Measurements from ENCODE around the gene REXO4.

The REXO4 gene

DNA sequence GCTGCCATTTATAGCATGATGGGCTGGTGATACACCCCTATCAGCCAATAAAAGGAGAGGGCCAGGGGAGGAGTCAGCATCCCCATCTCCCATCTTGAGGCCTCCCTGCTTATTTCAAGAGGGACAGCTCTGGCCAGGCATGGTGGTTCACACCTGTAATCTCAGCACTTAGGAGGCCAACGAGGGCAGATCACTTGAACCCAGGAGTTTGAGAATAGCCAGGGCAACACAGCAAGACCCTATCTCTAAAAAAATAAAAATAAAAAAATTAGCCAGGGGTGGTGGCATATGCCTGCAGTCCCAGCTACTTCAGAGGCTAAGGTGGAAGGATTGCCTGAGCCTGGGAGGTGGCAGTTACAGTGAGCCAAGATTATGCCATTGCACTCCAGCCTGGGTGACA is 9.8 kb downstream of the REXO4 start:
- Histone ChIP-seq H3K27ac (ENCODE audit: low read depth, low read length) (no peak overlapping the region), H3K9ac (ENCODE audit: low read length) (no peak overlapping the region), H3K4me3 (ENCODE audit: low read depth in 1 of 2, low read length in 2 of 2) (no peak overlapping the region), H3K27me3 (ENCODE audit: control insufficient read depth in 1 of 2, insufficient read depth in 2 of 2, low read length in 2 of 2) (no peaks in the 10 kb centered on the region), H3K4me1 (ENCODE audit: insufficient read depth, low read length) (no peaks in the 10 kb centered on the region), H3K9me3 (ENCODE audit: low read length) (no peaks in the 10 kb centered on the region), H3K36me3 (ENCODE audit: insufficient read depth, low read length) (peaks cover 67% of the 10 kb centered on the region)

DNA sequence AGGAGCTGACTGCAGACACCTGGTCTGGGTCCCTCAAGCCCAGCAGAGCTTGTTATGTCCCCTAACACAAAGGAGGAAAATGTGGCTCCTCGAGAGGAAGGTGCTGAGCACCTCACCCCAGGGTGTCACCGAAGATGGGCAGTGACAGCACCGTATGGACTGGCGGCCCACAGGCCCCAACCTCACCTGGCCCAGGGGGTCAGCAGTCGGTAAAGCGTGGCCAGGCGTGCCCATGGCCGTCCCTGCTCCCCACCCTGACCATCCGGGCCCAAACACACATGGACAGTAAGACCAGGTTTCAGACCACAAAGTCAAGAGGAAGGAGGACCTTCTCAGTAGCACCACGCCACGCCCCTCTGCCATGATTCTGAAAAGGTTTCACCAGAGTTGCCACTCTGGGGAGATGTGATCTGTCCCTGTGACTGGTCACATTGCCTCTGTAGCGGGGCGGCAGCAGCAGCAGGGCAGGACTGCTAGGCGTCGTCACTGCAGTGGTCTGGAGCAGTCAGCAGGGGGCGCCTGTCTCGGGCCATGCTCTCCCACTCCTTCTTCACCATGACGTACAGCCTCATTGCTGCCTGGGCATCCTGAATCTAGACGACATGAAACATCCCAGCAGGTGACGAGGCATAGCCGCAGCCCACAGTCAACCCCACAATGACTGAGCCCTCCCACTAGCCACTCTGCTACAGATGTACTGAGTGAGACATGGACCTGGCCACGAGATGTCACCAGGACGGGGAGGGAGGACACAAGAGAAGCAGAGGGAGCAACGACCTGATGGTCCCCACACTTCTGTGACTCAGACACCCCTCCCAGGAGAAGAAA is 11.1 kb downstream of the REXO4 start:
- H3K4me3 ChIP-seq (ENCODE audit: low read depth in 1 of 2, low read length in 2 of 2), result no peak overlapping the region
- H3K9me3 ChIP-seq (ENCODE audit: low read length), result no peaks in the 10 kb centered on the region
- H3K27ac ChIP-seq (ENCODE audit: low read depth, low read length), result no peak overlapping the region
- no peaks in the 10 kb centered on the region for H3K4me1 ChIP-seq (ENCODE audit: insufficient read depth, low read length)
- H3K9ac ChIP-seq (ENCODE audit: low read length), result no peak overlapping the region
- H3K36me3 ChIP-seq (ENCODE audit: insufficient read depth, low read length), result peaks cover 58% of the 10 kb centered on the region
- H3K27me3 ChIP-seq (ENCODE audit: control insufficient read depth in 1 of 2, insufficient read depth in 2 of 2, low read length in 2 of 2), result no peaks in the 10 kb centered on the region

DNA sequence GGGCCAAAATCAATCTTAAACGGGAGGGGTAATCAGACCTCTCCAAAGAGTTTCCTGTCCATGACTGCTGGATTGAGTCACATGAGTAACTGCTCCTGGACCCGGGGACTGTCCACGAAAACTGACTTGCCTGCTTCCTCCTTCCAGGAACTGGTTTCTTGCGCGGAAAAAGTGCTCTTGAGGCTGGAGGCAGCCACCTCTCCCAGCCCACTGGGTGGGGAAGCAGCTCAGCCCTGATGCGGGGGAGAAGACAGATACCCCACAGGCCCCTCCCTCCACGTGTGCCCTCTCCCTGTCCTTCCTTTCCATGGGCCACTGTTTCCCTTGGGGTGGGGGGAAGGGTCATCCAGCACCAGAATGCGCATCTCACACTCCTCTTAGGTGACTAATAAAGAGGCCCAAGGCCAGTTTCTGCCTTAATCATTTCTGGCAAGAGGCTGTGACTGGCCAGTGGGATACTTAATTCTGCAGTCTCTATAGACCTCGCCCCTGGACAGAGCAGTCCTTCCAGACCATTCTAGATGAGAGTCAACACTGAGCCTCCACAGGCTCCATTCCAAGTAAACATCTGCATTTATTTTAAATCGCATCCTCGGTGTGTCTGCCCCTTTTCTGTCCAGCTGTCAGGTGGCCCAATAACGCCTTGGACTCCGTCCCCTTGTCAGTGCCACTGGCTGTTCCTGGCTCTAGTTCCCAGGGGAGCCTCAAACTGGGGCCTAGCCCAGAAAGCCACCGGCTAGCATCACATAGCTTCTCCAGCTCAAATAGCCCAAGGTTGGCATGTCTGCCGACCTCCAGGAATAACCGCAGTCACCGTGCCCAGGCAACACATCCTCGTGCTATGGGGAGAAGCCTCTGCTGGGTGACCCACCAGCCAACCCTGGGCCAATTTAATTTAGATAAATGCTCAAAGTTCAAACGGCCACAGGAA is 12.0 kb downstream of the REXO4 start:
- H3K9ac ChIP-seq (ENCODE audit: low read length), result no peak overlapping the region
- no peak overlapping the region for H3K4me3 ChIP-seq (ENCODE audit: low read depth in 1 of 2, low read length in 2 of 2)
- H3K4me1 ChIP-seq (ENCODE audit: insufficient read depth, low read length), result no peaks in the 10 kb centered on the region
- no peak overlapping the region for H3K27ac ChIP-seq (ENCODE audit: low read depth, low read length)
- no peaks in the 10 kb centered on the region for H3K9me3 ChIP-seq (ENCODE audit: low read length)
- H3K36me3 ChIP-seq (ENCODE audit: insufficient read depth, low read length), result peaks cover 53% of the 10 kb centered on the region
- no peaks in the 10 kb centered on the region for H3K27me3 ChIP-seq (ENCODE audit: control insufficient read depth in 1 of 2, insufficient read depth in 2 of 2, low read length in 2 of 2)

DNA sequence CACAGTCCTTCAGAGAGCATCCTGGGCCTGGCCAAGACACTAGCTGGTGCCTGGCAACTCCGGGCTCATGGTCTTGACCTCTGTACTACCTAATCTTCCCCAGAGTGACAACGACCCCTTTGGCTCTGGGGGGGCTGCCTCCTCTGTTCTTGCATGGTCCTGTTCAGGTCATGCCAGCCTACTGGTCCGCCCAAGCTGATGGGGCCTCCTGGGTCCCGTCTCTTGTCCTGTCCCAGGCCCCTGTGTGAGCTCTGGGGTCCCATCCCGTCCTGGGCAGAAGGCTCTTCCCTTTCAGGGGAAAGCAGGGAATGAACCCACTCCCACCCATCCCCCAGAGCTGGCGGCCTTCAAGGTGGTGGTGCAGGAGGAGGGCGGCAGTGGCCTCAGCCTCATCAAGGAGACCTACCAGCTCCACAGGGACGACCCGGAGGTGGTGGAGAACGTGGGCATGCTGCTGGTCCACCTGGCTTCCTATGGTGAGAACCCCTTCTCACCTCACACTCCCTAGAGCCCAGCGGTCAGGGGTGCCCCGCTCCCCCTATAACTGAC is 13.3 kb downstream of the REXO4 start:
- Histone ChIP-seq H3K27ac (ENCODE audit: low read depth, low read length) (no peak overlapping the region), H3K4me3 (ENCODE audit: low read depth in 1 of 2, low read length in 2 of 2) (no peak overlapping the region), H3K36me3 (ENCODE audit: insufficient read depth, low read length) (peaks cover 40% of the 10 kb centered on the region), H3K27me3 (ENCODE audit: control insufficient read depth in 1 of 2, insufficient read depth in 2 of 2, low read length in 2 of 2) (no peaks in the 10 kb centered on the region), H3K9ac (ENCODE audit: low read length) (no peak overlapping the region), H3K9me3 (ENCODE audit: low read length) (no peaks in the 10 kb centered on the region), H3K4me1 (ENCODE audit: insufficient read depth, low read length) (no peaks in the 10 kb centered on the region)

DNA sequence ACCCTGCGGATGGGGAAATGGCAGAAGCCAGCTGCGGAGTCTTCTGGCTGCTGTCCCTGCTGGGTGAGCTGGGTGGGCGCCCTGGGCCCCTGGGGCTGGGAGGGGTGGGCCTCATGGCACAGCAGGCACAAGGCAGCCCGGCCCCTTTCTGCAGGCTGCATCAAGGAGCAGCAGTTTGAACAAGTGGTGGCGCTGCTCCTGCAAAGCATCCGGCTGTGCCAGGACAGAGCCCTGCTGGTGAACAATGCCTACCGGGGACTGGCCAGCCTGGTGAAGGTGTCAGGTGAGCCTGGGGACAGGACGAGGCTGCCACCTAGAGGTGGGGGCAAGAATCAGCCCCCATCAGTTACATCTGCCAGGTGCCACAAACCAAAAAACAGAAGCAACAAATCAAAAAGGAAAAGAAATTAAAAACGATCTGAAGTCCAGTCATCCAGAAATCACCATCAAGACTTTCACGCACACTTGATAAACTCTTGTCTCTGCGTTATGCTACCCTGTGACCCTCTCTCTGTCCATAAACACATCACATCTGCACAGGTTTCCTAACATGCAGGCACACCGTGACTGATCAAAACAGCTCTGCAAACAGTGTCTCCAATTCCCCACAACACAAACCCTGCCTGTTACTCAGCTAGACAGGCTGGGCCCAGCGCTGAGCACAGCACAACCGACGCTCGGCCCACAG is 13.9 kb downstream of the REXO4 start:
- H3K27ac ChIP-seq (ENCODE audit: low read depth, low read length), result no peak overlapping the region
- H3K4me3 ChIP-seq (ENCODE audit: low read depth in 1 of 2, low read length in 2 of 2), result no peak overlapping the region
- H3K9ac ChIP-seq (ENCODE audit: low read length), result no peak overlapping the region
- H3K4me1 ChIP-seq (ENCODE audit: insufficient read depth, low read length), result no peaks in the 10 kb centered on the region
- no peaks in the 10 kb centered on the region for H3K9me3 ChIP-seq (ENCODE audit: low read length)
- no peaks in the 10 kb centered on the region for H3K27me3 ChIP-seq (ENCODE audit: control insufficient read depth in 1 of 2, insufficient read depth in 2 of 2, low read length in 2 of 2)
- H3K36me3 ChIP-seq (ENCODE audit: insufficient read depth, low read length), result peaks cover 39% of the 10 kb centered on the region

DNA sequence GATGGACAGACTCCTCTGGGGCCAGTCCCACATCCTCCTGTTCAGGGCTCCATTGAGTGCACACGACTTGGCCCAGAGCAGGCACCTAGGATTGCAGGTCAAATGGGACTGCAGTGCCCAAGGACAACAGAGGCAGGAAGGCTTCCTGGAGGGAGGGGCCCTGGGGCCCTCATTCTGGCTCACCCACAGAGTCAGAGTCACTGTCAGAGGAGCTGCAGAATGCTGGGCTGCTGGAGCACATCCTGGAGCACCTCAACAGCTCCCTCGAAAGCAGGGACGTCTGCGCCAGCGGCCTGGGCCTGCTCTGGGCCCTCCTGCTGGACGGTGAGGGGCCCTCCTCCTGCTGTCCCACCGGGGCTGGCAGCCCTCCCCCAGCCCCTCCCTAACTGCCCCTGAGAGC is 15.1 kb downstream of the REXO4 start:
- H3K4me3 ChIP-seq (ENCODE audit: low read depth in 1 of 2, low read length in 2 of 2), result no peak overlapping the region
- no peaks in the 10 kb centered on the region for H3K9me3 ChIP-seq (ENCODE audit: low read length)
- no peaks in the 10 kb centered on the region for H3K27me3 ChIP-seq (ENCODE audit: control insufficient read depth in 1 of 2, insufficient read depth in 2 of 2, low read length in 2 of 2)
- H3K4me1 ChIP-seq (ENCODE audit: insufficient read depth, low read length), result no peaks in the 10 kb centered on the region
- H3K9ac ChIP-seq (ENCODE audit: low read length), result no peak overlapping the region
- H3K36me3 ChIP-seq (ENCODE audit: insufficient read depth, low read length), result peaks cover 29% of the 10 kb centered on the region
- no peak overlapping the region for H3K27ac ChIP-seq (ENCODE audit: low read depth, low read length)

DNA sequence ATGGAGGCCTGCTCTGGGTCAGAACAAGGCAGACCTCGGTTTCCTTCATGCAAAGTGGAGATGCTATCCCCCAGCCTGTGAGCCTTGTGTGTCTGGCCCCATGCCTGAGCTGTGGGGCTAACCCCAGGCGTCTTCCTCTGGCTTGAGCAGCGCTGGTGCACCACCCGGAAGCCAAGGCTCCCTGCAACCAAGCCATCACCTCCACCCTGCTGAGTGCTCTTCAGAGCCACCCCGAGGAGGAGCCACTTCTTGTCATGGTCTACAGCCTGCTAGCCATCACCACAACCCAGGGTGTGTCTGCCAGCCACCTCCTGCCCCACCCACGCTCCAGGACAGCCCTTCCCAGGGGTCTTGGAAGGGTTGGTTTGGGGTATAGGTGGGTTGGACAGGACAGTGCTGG is 16.2 kb downstream of the REXO4 start:
- no peaks in the 10 kb centered on the region for H3K9me3 ChIP-seq (ENCODE audit: low read length)
- no peak overlapping the region for H3K9ac ChIP-seq (ENCODE audit: low read length)
- no peak overlapping the region for H3K4me3 ChIP-seq (ENCODE audit: low read depth in 1 of 2, low read length in 2 of 2)
- no peaks in the 10 kb centered on the region for H3K4me1 ChIP-seq (ENCODE audit: insufficient read depth, low read length)
- H3K36me3 ChIP-seq (ENCODE audit: insufficient read depth, low read length), result peaks cover 20% of the 10 kb centered on the region
- H3K27ac ChIP-seq (ENCODE audit: low read depth, low read length), result no peak overlapping the region
- H3K27me3 ChIP-seq (ENCODE audit: control insufficient read depth in 1 of 2, insufficient read depth in 2 of 2, low read length in 2 of 2), result no peaks in the 10 kb centered on the region

DNA sequence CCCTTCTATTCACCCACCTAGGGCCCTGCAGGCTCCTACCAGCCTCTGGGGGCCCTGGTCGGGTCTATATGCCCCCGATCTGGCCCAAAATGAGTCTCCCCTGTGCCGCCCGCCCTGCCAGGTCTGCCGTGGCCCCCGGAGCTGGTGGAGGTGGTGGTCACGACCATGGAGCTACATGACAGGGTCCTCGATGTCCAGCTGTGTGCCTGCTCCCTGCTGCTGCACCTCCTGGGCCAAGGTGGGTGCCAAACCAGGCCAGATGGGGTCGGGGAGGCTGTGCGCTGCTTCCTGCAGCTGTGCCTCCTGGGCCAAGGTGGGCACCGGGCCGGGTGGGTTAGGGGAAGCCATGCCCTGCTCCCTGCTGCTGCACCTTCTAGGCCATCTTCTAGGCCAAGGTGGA is 17.5 kb downstream of the REXO4 start:
- Histone ChIP-seq H3K27ac (ENCODE audit: low read depth, low read length) (no peak overlapping the region), H3K27me3 (ENCODE audit: control insufficient read depth in 1 of 2, insufficient read depth in 2 of 2, low read length in 2 of 2) (no peaks in the 10 kb centered on the region), H3K9me3 (ENCODE audit: low read length) (no peaks in the 10 kb centered on the region), H3K4me1 (ENCODE audit: insufficient read depth, low read length) (no peaks in the 10 kb centered on the region), H3K4me3 (ENCODE audit: low read depth in 1 of 2, low read length in 2 of 2) (no peak overlapping the region), H3K9ac (ENCODE audit: low read length) (no peak overlapping the region), H3K36me3 (ENCODE audit: insufficient read depth, low read length) (peaks cover 7% of the 10 kb centered on the region)

DNA sequence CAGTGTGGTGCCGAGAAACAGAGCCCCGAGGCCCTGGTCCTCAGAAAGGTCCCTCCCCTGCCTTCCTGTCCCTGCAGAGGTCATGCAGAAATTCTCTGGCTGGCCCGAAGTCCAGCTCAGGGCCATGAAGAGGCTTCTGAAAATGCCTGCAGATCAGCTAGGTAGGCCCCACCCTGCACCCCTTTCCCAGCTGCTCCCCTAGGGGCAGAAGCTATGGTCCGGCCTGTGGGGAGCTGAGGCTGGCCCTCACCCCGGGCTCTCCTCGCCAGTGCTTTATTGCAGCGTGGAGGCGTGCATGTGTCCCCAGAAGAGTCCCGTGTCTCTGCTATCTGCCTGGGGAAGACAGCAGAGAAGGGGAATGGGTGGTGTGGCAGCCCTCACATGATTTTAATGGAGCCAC is 19.9 kb downstream of the REXO4 start:
- Histone ChIP-seq H3K9me3 (ENCODE audit: low read length) (no peaks in the 10 kb centered on the region), H3K36me3 (ENCODE audit: insufficient read depth, low read length) (no peaks in the 10 kb centered on the region), H3K4me3 (ENCODE audit: low read depth in 1 of 2, low read length in 2 of 2) (no peak overlapping the region), H3K9ac (ENCODE audit: low read length) (no peak overlapping the region), H3K27me3 (ENCODE audit: control insufficient read depth in 1 of 2, insufficient read depth in 2 of 2, low read length in 2 of 2) (peaks cover 0 to 10% of the 10 kb centered on the region in 2 donors), H3K27ac (ENCODE audit: low read depth, low read length) (no peak overlapping the region), H3K4me1 (ENCODE audit: insufficient read depth, low read length) (no peaks in the 10 kb centered on the region)

DNA sequence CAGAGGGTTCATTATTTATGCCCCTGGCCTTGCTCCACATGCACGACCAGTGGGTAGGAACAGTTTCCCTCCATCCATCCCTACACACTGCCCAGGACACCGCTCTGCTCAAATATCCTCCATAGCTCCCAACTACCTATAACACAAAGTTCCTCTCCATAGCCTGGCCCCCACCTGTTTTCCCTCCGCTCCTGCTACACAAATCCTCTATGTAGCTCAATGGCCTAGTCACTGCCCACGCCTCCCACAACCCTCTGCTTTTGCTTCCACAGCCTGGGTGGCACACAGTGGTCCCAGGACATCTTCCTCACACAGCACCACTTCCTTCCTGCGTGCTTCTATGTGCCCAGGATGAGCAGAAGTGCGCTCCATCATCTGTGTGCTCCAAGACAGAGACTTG is 20.4 kb downstream of the REXO4 start:
- H3K9me3 ChIP-seq (ENCODE audit: low read length), result no peaks in the 10 kb centered on the region
- H3K27ac ChIP-seq (ENCODE audit: low read depth, low read length), result no peak overlapping the region
- H3K27me3 ChIP-seq (ENCODE audit: control insufficient read depth in 1 of 2, insufficient read depth in 2 of 2, low read length in 2 of 2), result peaks cover 0 to 10% of the 10 kb centered on the region in 2 donors
- no peaks in the 10 kb centered on the region for H3K36me3 ChIP-seq (ENCODE audit: insufficient read depth, low read length)
- H3K9ac ChIP-seq (ENCODE audit: low read length), result no peak overlapping the region
- no peaks in the 10 kb centered on the region for H3K4me1 ChIP-seq (ENCODE audit: insufficient read depth, low read length)
- H3K4me3 ChIP-seq (ENCODE audit: low read depth in 1 of 2, low read length in 2 of 2), result no peak overlapping the region

DNA sequence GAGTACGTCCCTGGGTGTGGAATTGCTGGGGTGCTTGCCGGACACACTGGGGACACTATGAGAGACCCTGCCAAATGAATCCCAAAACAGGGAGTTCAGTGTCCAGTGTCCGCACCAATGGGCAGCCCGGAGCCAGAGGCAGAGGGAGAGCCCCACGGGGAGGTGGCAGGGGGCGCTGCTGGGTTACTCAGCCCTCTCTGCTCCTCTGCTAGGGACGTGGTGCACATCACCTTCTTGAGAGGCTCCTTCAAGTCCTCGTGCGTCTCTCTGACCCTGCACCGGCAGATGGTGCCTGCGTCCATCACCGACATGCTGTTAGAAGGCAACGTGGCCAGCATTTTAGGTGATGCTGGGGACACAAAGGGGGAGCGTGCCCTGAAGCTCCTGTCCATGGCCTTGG is 20.9 kb downstream of the REXO4 start:
- Histone ChIP-seq H3K9ac (ENCODE audit: low read length) (no peak overlapping the region), H3K4me1 (ENCODE audit: insufficient read depth, low read length) (no peaks in the 10 kb centered on the region), H3K27me3 (ENCODE audit: control insufficient read depth in 1 of 2, insufficient read depth in 2 of 2, low read length in 2 of 2) (peaks cover 0 to 10% of the 10 kb centered on the region in 2 donors), H3K4me3 (ENCODE audit: low read depth in 1 of 2, low read length in 2 of 2) (no peak overlapping the region), H3K9me3 (ENCODE audit: low read length) (no peaks in the 10 kb centered on the region), H3K27ac (ENCODE audit: low read depth, low read length) (no peak overlapping the region), H3K36me3 (ENCODE audit: insufficient read depth, low read length) (no peaks in the 10 kb centered on the region)
